ENCODE measurements around the gene RFX5. TPM values are rescaled to one million over a fixed set of nuclear protein-coding genes. Genes with fewer than 3 reads are reported as not detected.

The RFX5 gene
- total RNA-seq, 1 experiment from 2014 or later, result 72.7 TPM

GRCh38 chr1:151362308-151363155 lies 15.5 kb upstream of the RFX5 start:
- Histone ChIP-seq H2BK5ac (ENCODE audit: insufficient read length, low read length) (no peak overlapping the region), H3K14ac (ENCODE audit: insufficient read depth, low read length) (no peak overlapping the region), H3K27ac (ENCODE audit: insufficient read length, low read depth, low read length) (no peak overlapping the region), H3K4me2 (ENCODE audit: insufficient read depth, insufficient read length, low read length) (no peak overlapping the region), H3K23me2 (ENCODE audit: insufficient read length, low read depth, low read length, poor library complexity, severe bottlenecking) (no peaks in the 10 kb centered on the region), H3K79me1 (ENCODE audit: insufficient read depth, low read depth, low read length, poor library complexity, severe bottlenecking) (no peaks in the 10 kb centered on the region), H3K18ac (ENCODE audit: insufficient read length, low read depth, low read length) (no peak overlapping the region), H3K79me2 (ENCODE audit: insufficient read depth, low read length) (no peaks in the 10 kb centered on the region), H2BK20ac (ENCODE audit: low read depth, low read length, poor library complexity, severe bottlenecking) (no peak overlapping the region), H4K20me1 (ENCODE audit: control insufficient read depth, insufficient read depth, insufficient read length) (no peaks in the 10 kb centered on the region), H3K56ac (ENCODE audit: insufficient read length, low read depth, low read length) (no peak overlapping the region), H2AFZ (ENCODE audit: low read length) (no peak overlapping the region), H4K91ac (ENCODE audit: insufficient read length, low read depth, low read length) (no peak overlapping the region), H3K27me3 (ENCODE audit: insufficient read depth, low read length) (no peaks in the 10 kb centered on the region), H3K4ac (ENCODE audit: low read depth, low read length) (no peak overlapping the region), H3K9me3 (ENCODE audit: control insufficient read depth, low read depth, low read length) (no peaks in the 10 kb centered on the region), H2BK15ac (ENCODE audit: low read depth, low read length) (no peak overlapping the region), H2AK5ac (ENCODE audit: insufficient read length, low read length) (no peak overlapping the region), H3K23ac (ENCODE audit: insufficient read length, low read depth, low read length) (no peak overlapping the region), H3K9ac (ENCODE audit: extremely low read depth, insufficient read length, low read length) (no peak overlapping the region), H4K8ac (replicated peaks; ENCODE audit: insufficient read length, low read depth, low read length) (no peak overlapping the region), H2BK120ac (ENCODE audit: low read depth, low read length, poor library complexity, severe bottlenecking) (no peak overlapping the region), H3K4me1 (ENCODE audit: insufficient read depth, low read length) (no peaks in the 10 kb centered on the region), H3T11ph (ENCODE audit: low read length) (no peak overlapping the region), H2BK12ac (ENCODE audit: insufficient read length, low read depth, low read length) (no peak overlapping the region), H4K5ac (ENCODE audit: insufficient read length, low read depth, low read length) (no peak overlapping the region)
- H3K4me3 Mint-ChIP-seq, result no peak overlapping the region
- no peaks in the 10 kb centered on the region for H3K4me1 Mint-ChIP-seq
- no peak for DNase-seq
- no peaks in the 10 kb centered on the region; the same call in 1 of the 2 replicates for H3K27me3 Mint-ChIP-seq (ENCODE audit: low read depth)
- H3K9me3 Mint-ChIP-seq, result peaks cover 29 to 30% of the 10 kb centered on the region in 2 experiments
- H3K36me3 Mint-ChIP-seq (ENCODE audit: insufficient read depth in 1 of 3, low read depth in 3 of 3), result peaks cover 25 to 43% (median 38%) of the 10 kb centered on the region in 3 experiments
- no CpG with 5 or more reads among the region's 3 CpGs for WGBS (ENCODE audit: extremely low coverage, insufficient read length, low lambda C conversion rate)
- TF ChIP-seq, protein P1, sequence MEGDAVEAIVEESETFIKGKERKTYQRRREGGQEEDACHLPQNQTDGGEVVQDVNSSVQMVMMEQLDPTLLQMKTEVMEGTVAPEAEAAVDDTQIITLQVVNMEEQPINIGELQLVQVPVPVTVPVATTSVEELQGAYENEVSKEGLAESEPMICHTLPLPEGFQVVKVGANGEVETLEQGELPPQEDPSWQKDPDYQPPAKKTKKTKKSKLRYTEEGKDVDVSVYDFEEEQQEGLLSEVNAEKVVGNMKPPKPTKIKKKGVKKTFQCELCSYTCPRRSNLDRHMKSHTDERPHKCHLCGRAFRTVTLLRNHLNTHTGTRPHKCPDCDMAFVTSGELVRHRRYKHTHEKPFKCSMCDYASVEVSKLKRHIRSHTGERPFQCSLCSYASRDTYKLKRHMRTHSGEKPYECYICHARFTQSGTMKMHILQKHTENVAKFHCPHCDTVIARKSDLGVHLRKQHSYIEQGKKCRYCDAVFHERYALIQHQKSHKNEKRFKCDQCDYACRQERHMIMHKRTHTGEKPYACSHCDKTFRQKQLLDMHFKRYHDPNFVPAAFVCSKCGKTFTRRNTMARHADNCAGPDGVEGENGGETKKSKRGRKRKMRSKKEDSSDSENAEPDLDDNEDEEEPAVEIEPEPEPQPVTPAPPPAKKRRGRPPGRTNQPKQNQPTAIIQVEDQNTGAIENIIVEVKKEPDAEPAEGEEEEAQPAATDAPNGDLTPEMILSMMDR (conservative IDR thresholded peaks at IDR 0.05), result no peak
- H3K27ac Mint-ChIP-seq, result no peak overlapping the region

All from H9 (cell line).